Renal cortex interstitium (tissue), 11 donors: ENCODE results near the gene MAP7D2. TPM values are rescaled to one million over a fixed set of nuclear protein-coding genes. Genes with fewer than 3 reads are reported as not detected.
A peak's percentile ranks its signal among the peaks of the same experiment; 100 is the strongest.

Experiments used
- DNase-seq, 11 donors: peaks; one replicate each; pipeline ENCODE4 v3.0.0-alpha.2; 2013; ENCODE audit warnings: low read depth in 9 of 11, low spot score in 4 of 11; ENCODE audit errors: extremely low read depth in 1 of 11
- polyA plus RNA-seq, 3 donors: library from polyadenylated mRNA; unstranded; fragments of 120-200 nt; gene quantifications; one replicate each; pipeline ENCODE4 v1.2.1, GENCODE V29; 2013; ENCODE audit not compliant: insufficient read length in 3 of 3

Gene MAP7D2
- polyA plus RNA-seq, 3 donors = 3.2 to 4.3 (median 4.0) TPM

- DNase-seq = no peak
Measured at GRCh38 chrX:20001588-20001987, 115.1 kb downstream of the MAP7D2 start.

GRCh38 chrX:19991350-19991718 lies 125.4 kb downstream of the MAP7D2 start:
- peak in 1 of 11 donors; percentile 13 for DNase-seq

- DNase-seq = peak; percentile 52 to 82 (median 74)
Measured at GRCh38 chrX:19990556-19991349, 126.0 kb downstream of the MAP7D2 start, which contains the start of gene BCLAF3. BCLAF3 (minus strand) TSS chrX:19991061; CDS start chrX:19970264, 20,797 bp downstream.

GRCh38 chrX:19990151-19990555 lies 126.6 kb downstream of the MAP7D2 start:
- no peak for DNase-seq

GRCh38 chrX:19987856-19988255 lies 128.9 kb downstream of the MAP7D2 start:
- no peak for DNase-seq

GRCh38 chrX:19986531-19986930 lies 130.2 kb downstream of the MAP7D2 start:
- DNase-seq = no peak

GRCh38 chrX:19981947-19982346 lies 134.8 kb downstream of the MAP7D2 start:
- no peak for DNase-seq

- no peak for DNase-seq
Measured at GRCh38 chrX:19975845-19976244, 140.9 kb downstream of the MAP7D2 start.

- no peak for DNase-seq
Measured at GRCh38 chrX:19972984-19973383, 143.7 kb downstream of the MAP7D2 start.

- no peak for DNase-seq
Measured at GRCh38 chrX:19968276-19968675, 148.4 kb downstream of the MAP7D2 start.

- no peak for DNase-seq
Measured at GRCh38 chrX:19966056-19966455, 150.7 kb downstream of the MAP7D2 start.

GRCh38 chrX:19964017-19964710 lies 152.5 kb downstream of the MAP7D2 start:
- no peak for DNase-seq

GRCh38 chrX:19960913-19961312 lies 155.8 kb downstream of the MAP7D2 start:
- DNase-seq = no peak

GRCh38 chrX:19958552-19959486 lies 157.9 kb downstream of the MAP7D2 start:
- no peak for DNase-seq

- DNase-seq = no peak
Measured at GRCh38 chrX:19956923-19957322, 159.8 kb downstream of the MAP7D2 start.

Other genes with a start within 250 kb of the MAP7D2 start
- 10 to 100 TPM; 32.6 to 39.9 (median 39.3) TPM for gene SH3KBP1, start 229.3 kb downstream of the MAP7D2 start, polyA plus RNA-seq
- 10 to 100 TPM; 12.2 to 16.6 (median 14.9) TPM for gene BCLAF3, start 125.8 kb downstream of the MAP7D2 start, polyA plus RNA-seq
- gene EIF1AX, start 24.9 kb upstream of the MAP7D2 start, polyA plus RNA-seq = 100 to 1,000 TPM in 2 of 3 donors, 10 to 100 TPM in 1; 92.2 to 133 (median 101) TPM
- gene RPS6KA3, start 150.0 kb upstream of the MAP7D2 start, polyA plus RNA-seq = 10 to 100 TPM; 25.7 to 33.9 (median 31.2) TPM